ENCODE results near the gene ADRA2B.
"Not testable (repeated sequence)": the region's sequence is repeated elsewhere in the genome, so short reads cannot be mapped to it uniquely, and the experiment has no call there.

ADRA2B gene

GRCh38 chr2:96085541-96086355 lies 30.6 kb downstream of the ADRA2B start:
- no peak for DNase-seq

GRCh38 chr2:96084858-96085518 lies 31.4 kb downstream of the ADRA2B start:
- not testable (repeated sequence) for DNase-seq

GRCh38 chr2:96083989-96084857 lies 32.1 kb downstream of the ADRA2B start:
- DNase-seq: no peak

- DNase-seq: no peak
Measured at GRCh38 chr2:96083064-96083939, 33.1 kb downstream of the ADRA2B start.

GRCh38 chr2:96082211-96083063 lies 33.9 kb downstream of the ADRA2B start:
- DNase-seq: no peak

GRCh38 chr2:96081042-96081441 lies 35.3 kb downstream of the ADRA2B start:
- no peak for DNase-seq

- DNase-seq: no peak
Measured at GRCh38 chr2:96075199-96075771, 41.1 kb downstream of the ADRA2B start.

GRCh38 chr2:96074156-96074555 lies 42.2 kb downstream of the ADRA2B start:
- no peak for DNase-seq

GRCh38 chr2:96073170-96073775 lies 43.1 kb downstream of the ADRA2B start:
- DNase-seq: no peak

GRCh38 chr2:96072746-96073145 lies 43.6 kb downstream of the ADRA2B start:
- DNase-seq: no peak

- DNase-seq: not testable (repeated sequence)
Measured at GRCh38 chr2:96071977-96072491, 44.3 kb downstream of the ADRA2B start.

GRCh38 chr2:96071087-96071976 lies 45.0 kb downstream of the ADRA2B start:
- not testable (repeated sequence) for DNase-seq

GRCh38 chr2:96070351-96070750 lies 46.0 kb downstream of the ADRA2B start:
- not testable (repeated sequence) for DNase-seq

GRCh38 chr2:96069878-96070277 lies 46.5 kb downstream of the ADRA2B start:
- not testable (repeated sequence) for DNase-seq

GRCh38 chr2:96067902-96068581 lies 48.3 kb downstream of the ADRA2B start:
- DNase-seq: not testable (repeated sequence)

GRCh38 chr2:96067098-96067660 lies 49.2 kb downstream of the ADRA2B start:
- DNase-seq: not testable (repeated sequence)

GRCh38 chr2:96066511-96066910 lies 49.9 kb downstream of the ADRA2B start:
- not testable (repeated sequence) for DNase-seq

- DNase-seq: not testable (repeated sequence)
Measured at GRCh38 chr2:96065954-96066353, 50.4 kb downstream of the ADRA2B start.

Data from CD4-positive, alpha-beta T cell treated with Interleukin-10 for 1 hour (primary cell).